ENCODE results near the gene TDRD12.

Gene TDRD12

GRCh38 chr19:32808236-32808635 lies 88.7 kb downstream of the TDRD12 start:
- DNase-seq (ENCODE audit: low read depth in 2 of 2), result no peak

- no peak for DNase-seq (ENCODE audit: low read depth in 2 of 2)
Measured at GRCh38 chr19:32809254-32809653, 89.7 kb downstream of the TDRD12 start.

GRCh38 chr19:32809754-32810153 lies 90.2 kb downstream of the TDRD12 start:
- DNase-seq (ENCODE audit: low read depth in 2 of 2), result no peak

GRCh38 chr19:32810452-32810851 lies 90.9 kb downstream of the TDRD12 start:
- no peak for DNase-seq (ENCODE audit: low read depth in 2 of 2)

GRCh38 chr19:32811151-32811550 lies 91.6 kb downstream of the TDRD12 start:
- no peak for DNase-seq (ENCODE audit: low read depth in 2 of 2)

GRCh38 chr19:32812036-32812435 lies 92.5 kb downstream of the TDRD12 start:
- no peak for DNase-seq (ENCODE audit: low read depth in 2 of 2)

- no peak for DNase-seq (ENCODE audit: low read depth in 2 of 2)
Measured at GRCh38 chr19:32812571-32812970, 93.0 kb downstream of the TDRD12 start.

- no peak for DNase-seq (ENCODE audit: low read depth in 2 of 2)
Measured at GRCh38 chr19:32813862-32814425, 94.4 kb downstream of the TDRD12 start.

- no peak for DNase-seq (ENCODE audit: low read depth in 2 of 2)
Measured at GRCh38 chr19:32814624-32815023, 95.1 kb downstream of the TDRD12 start.

- DNase-seq (ENCODE audit: low read depth in 2 of 2), result no peak
Measured at GRCh38 chr19:32816555-32817099, 97.1 kb downstream of the TDRD12 start.

- no peak for DNase-seq (ENCODE audit: low read depth in 2 of 2)
Measured at GRCh38 chr19:32817569-32818476, 98.3 kb downstream of the TDRD12 start.

- no peak for DNase-seq (ENCODE audit: low read depth in 2 of 2)
Measured at GRCh38 chr19:32818536-32818935, 99.0 kb downstream of the TDRD12 start.

GRCh38 chr19:32819419-32820400 lies 100.1 kb downstream of the TDRD12 start:
- DNase-seq (ENCODE audit: low read depth in 2 of 2), result no peak

GRCh38 chr19:32822916-32823746 lies 103.6 kb downstream of the TDRD12 start:
- DNase-seq (ENCODE audit: low read depth in 2 of 2), result no peak

GRCh38 chr19:32823747-32824102 lies 104.2 kb downstream of the TDRD12 start:
- no peak for DNase-seq (ENCODE audit: low read depth in 2 of 2)

GRCh38 chr19:32824191-32824751 lies 104.7 kb downstream of the TDRD12 start:
- no peak for DNase-seq (ENCODE audit: low read depth in 2 of 2)

GRCh38 chr19:32824916-32825608 lies 105.5 kb downstream of the TDRD12 start:
- DNase-seq (ENCODE audit: low read depth in 2 of 2), result no peak

GRCh38 chr19:32828139-32828538 lies 108.6 kb downstream of the TDRD12 start:
- DNase-seq (ENCODE audit: low read depth in 2 of 2), result no peak

- no peak for DNase-seq (ENCODE audit: low read depth in 2 of 2)
Measured at GRCh38 chr19:32828643-32829344, 109.2 kb downstream of the TDRD12 start.
